K562 (cell line): ENCODE data around the gene PTP4A2. TPM values are rescaled to one million over a fixed set of nuclear protein-coding genes. Genes with fewer than 3 reads are reported as not detected.

Experiments
- ELF1 ChIP-seq: fragments of 200-800 bp; sonication (Bioruptor generic); IDR thresholded peaks from 2 replicates; pipeline ENCODE4 v1.6.1; 2016; ENCODE audit warnings: missing genetic modification characterization, missing compliant biosample characterization
- EP300 ChIP-seq: IDR thresholded peaks from 2 replicates; pipeline ENCODE4 v1.6.1; 2012; ENCODE audit warnings: low read length, improper control_type of control experiment
- HLTF ChIP-seq: fragments of 450-650 bp; IDR thresholded peaks from 2 replicates; pipeline ENCODE4 v1.6.1; 2016
- KAT7 ChIP-seq: sonication (generic); formaldehyde crosslinking; IDR thresholded peaks from 2 replicates; pipeline ENCODE4 v1.8.0; 2022; ENCODE audit warnings: missing genetic modification reagents, mild to moderate bottlenecking, borderline replicate concordance
- RFX5 ChIP-seq: IDR thresholded peaks from 2 replicates; pipeline ENCODE4 v1.6.1; 2011; ENCODE audit warnings: low read depth, mild to moderate bottlenecking, improper control_type of control experiment, low read length
- RREB1 ChIP-seq: fragments of 250-450 bp; sonication (Bioruptor Pico); IDR thresholded peaks from 2 replicates; pipeline ENCODE4 v1.4.0; 2020
- SMARCB1 ChIP-seq: IDR thresholded peaks from 2 replicates; pipeline ENCODE4 v1.6.1; 2011; ENCODE audit warnings: improper control_type of control experiment, low read depth; ENCODE audit not compliant: insufficient read length
- THRA ChIP-seq: fragments of 450-650 bp; IDR thresholded peaks from 2 replicates; pipeline ENCODE4 v1.6.1; 2017; ENCODE audit warnings: mild to moderate bottlenecking, moderate library complexity
- ZNF717 ChIP-seq: fragments of 250-450 bp; sonication (Bioruptor Pico); IDR thresholded peaks from 2 replicates; pipeline ENCODE4 v1.5.0; 2021
- ZNF79 ChIP-seq: fragments of 250-450 bp; sonication (Bioruptor Pico); IDR thresholded peaks from 2 replicates; pipeline ENCODE4 v1.4.0; 2020; ENCODE audit warnings: low read depth, mild to moderate bottlenecking, moderate library complexity
- polyA plus RNA-seq, 8 experiments: library from polyadenylated mRNA; depleted of rRNA in 4 of 8; stranded (reverse) in 5 of 8; unstranded in 3 of 8; fragments of >200 nt; fragmentation: Nextera tagmentation in 2 of 8; fragmentation: Illumina TruSeq in 1 of 8; extraction: Ambion mirVana in 2 of 8; extraction: Trizol in 1 of 8; gene quantifications; 2 replicates each; pipeline versions ENCODE4 v1.2.1 to v1.2.3, GENCODE V29; 2011 to 2014; ENCODE audit warnings: inconsistent platforms in 1 of 8, missing spikeins in 1 of 8
- total RNA-seq, 7 experiments: library from RNA; depleted of rRNA in 6 of 7; stranded (reverse); fragments of >200 nt in 6 of 7; fragmentation: Illumina TruSeq in 2 of 7; extraction: Trizol in 2 of 7; gene quantifications; 2 replicates each; pipeline versions ENCODE4 v1.2.1 to v1.2.3, GENCODE V29; 2011 to 2021; ENCODE audit warnings: low replicate concordance in 1 of 7
- TF ChIP-seq, protein P1 (sequence below), 2 experiments: fragments of 200-800 bp in 1 of 2; sonication (Bioruptor generic) in 1 of 2; sonication (generic) in 1 of 2; formaldehyde crosslinking in 1 of 2; IDR thresholded peaks in 1 of 2; conservative IDR thresholded peaks in 1 of 2; 2 replicates each; pipeline versions ENCODE4 v1.5.0 to v1.6.1; 2016 to 2020; ENCODE audit warnings: missing compliant biosample characterization in 1 of 2, missing genetic modification characterization in 1 of 2, missing genetic modification reagents in 1 of 2
- TF ChIP-seq, protein P2 (sequence below): sonication (generic); formaldehyde crosslinking; IDR thresholded peaks from 2 replicates; pipeline ENCODE4 v1.8.1; 2023; ENCODE audit warnings: mild to moderate bottlenecking, missing genetic modification reagents
- TF ChIP-seq, protein P3 (sequence below): sonication (generic); formaldehyde crosslinking; IDR thresholded peaks from 2 replicates; pipeline ENCODE4 v1.8.0; 2022; ENCODE audit warnings: missing genetic modification reagents, mild to moderate bottlenecking, borderline replicate concordance
- TF ChIP-seq, protein P4 (sequence below), 2 experiments: IDR thresholded peaks; 2 replicates each; pipeline ENCODE4 v1.6.1; 2011; ENCODE audit warnings: borderline replicate concordance in 1 of 2, control low read depth in 1 of 2, low read depth in 1 of 2, low read length in 1 of 2, mild to moderate bottlenecking in 1 of 2, mixed read lengths in 1 of 2, moderate library complexity in 1 of 2; ENCODE audit not compliant: insufficient read depth in 1 of 2, insufficient read length in 1 of 2, poor library complexity in 1 of 2, severe bottlenecking in 1 of 2; ENCODE audit errors: extremely low read depth in 1 of 2

The PTP4A2 gene
- total and polyA plus RNA-seq, 9 of the 15 experiments (the other 6 are each of a cell fraction or from before 2014, with no cell fraction given), result 197 to 870 (median 480) TPM

DNA sequence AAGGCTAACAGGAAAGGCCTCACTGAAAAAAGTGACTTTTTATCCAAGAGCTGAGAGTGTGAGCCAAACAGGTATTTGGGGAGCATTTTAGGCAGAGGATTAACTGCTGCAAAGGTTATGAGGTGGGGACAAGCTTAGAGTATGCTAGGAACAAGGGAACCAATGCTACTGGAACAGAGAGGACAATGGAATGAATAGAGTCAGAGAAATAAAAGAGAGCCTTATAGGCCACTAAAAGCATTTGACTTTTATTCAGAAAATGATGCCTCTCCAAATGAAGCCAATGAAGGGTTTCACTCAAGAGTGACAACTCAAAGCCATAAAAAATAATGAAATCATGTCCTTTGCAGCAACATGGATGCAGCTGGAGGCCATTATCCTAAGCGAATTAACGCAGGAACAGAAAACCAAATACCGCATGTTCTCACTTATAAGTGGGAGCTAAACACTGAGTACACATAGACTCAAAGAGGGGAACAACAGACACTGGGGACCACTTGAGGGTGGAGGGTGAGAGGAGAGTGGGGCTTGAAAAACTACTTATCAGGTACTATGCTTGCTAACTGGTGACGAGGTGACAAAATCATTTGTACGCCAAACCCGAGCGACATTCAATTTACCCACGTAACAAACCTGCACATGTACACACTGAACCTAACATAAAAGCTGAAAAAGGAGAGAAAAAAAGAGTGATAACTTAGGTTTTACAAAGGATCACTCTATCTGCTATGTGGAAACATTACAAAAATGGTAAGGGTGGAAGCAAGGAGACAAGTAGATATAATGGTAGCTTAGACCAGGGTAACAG, 11.1 kb downstream of the PTP4A2 start (continued):
- TF ChIP-seq, protein P1, sequence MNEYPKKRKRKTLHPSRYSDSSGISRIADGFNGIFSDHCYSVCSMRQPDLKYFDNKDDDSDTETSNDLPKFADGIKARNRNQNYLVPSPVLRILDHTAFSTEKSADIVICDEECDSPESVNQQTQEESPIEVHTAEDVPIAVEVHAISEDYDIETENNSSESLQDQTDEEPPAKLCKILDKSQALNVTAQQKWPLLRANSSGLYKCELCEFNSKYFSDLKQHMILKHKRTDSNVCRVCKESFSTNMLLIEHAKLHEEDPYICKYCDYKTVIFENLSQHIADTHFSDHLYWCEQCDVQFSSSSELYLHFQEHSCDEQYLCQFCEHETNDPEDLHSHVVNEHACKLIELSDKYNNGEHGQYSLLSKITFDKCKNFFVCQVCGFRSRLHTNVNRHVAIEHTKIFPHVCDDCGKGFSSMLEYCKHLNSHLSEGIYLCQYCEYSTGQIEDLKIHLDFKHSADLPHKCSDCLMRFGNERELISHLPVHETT (CRISPR knock-in tag; conservative IDR thresholded peaks at IDR 0.05 in 1 of 2, IDR thresholded peaks at IDR 0.05 in 1 of 2), result no peak
- TF ChIP-seq KAT7 (CRISPR knock-in tag) (no peak), ZNF79 (CRISPR knock-in tag) (no peak), HLTF (no peak), EP300 (0 out of 2 replicates have a peak, but pooled peaks have one; percentile 42), ZNF717 (CRISPR knock-in tag) (no peak), RFX5 (no peak), ELF1 (no peak), THRA (no peak), SMARCB1 (no peak), RREB1 (CRISPR knock-in tag) (no peak)
- TF ChIP-seq, protein P2, sequence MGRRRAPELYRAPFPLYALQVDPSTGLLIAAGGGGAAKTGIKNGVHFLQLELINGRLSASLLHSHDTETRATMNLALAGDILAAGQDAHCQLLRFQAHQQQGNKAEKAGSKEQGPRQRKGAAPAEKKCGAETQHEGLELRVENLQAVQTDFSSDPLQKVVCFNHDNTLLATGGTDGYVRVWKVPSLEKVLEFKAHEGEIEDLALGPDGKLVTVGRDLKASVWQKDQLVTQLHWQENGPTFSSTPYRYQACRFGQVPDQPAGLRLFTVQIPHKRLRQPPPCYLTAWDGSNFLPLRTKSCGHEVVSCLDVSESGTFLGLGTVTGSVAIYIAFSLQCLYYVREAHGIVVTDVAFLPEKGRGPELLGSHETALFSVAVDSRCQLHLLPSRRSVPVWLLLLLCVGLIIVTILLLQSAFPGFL (CRISPR knock-in tag), result no peak
- TF ChIP-seq, protein P3, sequence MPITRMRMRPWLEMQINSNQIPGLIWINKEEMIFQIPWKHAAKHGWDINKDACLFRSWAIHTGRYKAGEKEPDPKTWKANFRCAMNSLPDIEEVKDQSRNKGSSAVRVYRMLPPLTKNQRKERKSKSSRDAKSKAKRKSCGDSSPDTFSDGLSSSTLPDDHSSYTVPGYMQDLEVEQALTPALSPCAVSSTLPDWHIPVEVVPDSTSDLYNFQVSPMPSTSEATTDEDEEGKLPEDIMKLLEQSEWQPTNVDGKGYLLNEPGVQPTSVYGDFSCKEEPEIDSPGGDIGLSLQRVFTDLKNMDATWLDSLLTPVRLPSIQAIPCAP (CRISPR knock-in tag), result no peak
- TF ChIP-seq, protein P4, sequence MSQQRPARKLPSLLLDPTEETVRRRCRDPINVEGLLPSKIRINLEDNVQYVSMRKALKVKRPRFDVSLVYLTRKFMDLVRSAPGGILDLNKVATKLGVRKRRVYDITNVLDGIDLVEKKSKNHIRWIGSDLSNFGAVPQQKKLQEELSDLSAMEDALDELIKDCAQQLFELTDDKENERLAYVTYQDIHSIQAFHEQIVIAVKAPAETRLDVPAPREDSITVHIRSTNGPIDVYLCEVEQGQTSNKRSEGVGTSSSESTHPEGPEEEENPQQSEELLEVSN (IDR thresholded peaks at IDR 0.05; ENCODE audit: borderline replicate concordance in 1 of 2, extremely low read depth in 1 of 2, insufficient read depth in 1 of 2, insufficient read length in 1 of 2, low read depth in 1 of 2, low read length in 1 of 2, poor library complexity in 1 of 2, severe bottlenecking in 1 of 2), result no peak
